HG02840 (cell line): ENCODE data around the gene CAPN13.

Experiments
- ATAC-seq: cut with Tn5 transposase; IDR thresholded peaks from one replicate; pipeline ENCODE4 v1.9.1; 2021; ENCODE audit warnings: mild to moderate bottlenecking, moderate library complexity, moderate number of reproducible peaks; ENCODE audit not compliant: unreplicated experiment, low FRiP score

The CAPN13 gene, protein sequence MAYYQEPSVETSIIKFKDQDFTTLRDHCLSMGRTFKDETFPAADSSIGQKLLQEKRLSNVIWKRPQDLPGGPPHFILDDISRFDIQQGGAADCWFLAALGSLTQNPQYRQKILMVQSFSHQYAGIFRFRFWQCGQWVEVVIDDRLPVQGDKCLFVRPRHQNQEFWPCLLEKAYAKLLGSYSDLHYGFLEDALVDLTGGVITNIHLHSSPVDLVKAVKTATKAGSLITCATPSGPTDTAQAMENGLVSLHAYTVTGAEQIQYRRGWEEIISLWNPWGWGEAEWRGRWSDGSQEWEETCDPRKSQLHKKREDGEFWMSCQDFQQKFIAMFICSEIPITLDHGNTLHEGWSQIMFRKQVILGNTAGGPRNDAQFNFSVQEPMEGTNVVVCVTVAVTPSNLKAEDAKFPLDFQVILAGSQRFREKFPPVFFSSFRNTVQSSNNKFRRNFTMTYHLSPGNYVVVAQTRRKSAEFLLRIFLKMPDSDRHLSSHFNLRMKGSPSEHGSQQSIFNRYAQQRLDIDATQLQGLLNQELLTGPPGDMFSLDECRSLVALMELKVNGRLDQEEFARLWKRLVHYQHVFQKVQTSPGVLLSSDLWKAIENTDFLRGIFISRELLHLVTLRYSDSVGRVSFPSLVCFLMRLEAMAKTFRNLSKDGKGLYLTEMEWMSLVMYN

GRCh38 chr2:30807249-30807648 lies at the start of gene CAPN13:
CAPN13 (minus strand) TSS chr2:30807446; CDS start chr2:30787325, 20,121 bp downstream.
- ATAC-seq, result no peak

DNA sequence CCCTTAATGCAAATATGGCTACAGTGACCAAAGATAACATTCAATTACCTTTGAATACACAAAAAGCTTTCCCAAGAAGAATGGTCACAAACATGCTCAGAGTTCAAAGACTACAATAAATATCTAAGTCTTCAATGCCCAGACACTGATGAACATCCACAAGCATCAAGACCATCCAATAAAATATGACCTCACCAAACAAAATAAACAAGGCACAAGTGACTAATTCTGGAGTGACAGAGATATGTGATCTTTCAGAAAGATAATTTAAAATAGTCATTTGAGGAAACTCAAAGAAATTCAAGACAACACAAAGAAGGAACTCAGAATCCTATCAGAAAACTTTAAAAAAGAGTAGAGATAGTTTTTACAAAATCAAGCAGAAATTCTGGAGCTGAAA lies 40.6 kb upstream of the CAPN13 start:
- ATAC-seq, result no peak

DNA sequence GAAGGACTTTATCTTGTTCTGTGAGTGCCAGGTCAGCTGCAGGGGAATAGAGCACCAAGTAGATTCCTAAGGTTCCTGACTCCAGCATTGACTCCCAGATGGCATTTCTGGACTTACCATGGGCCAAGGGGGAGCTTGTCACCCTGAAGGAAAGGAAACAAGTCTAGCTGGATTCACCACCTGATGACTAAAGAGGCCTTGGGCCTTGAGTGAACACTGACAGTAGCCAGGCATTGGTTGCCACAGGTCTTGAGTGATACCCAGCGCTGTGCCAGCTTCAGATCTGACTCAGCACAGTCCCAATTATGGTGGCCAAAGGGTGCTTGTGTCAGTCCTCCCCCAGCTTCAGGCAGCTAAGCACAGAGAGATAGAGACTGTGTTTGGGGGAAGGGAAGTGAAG lies 40.1 kb upstream of the CAPN13 start:
- no peak for ATAC-seq

DNA sequence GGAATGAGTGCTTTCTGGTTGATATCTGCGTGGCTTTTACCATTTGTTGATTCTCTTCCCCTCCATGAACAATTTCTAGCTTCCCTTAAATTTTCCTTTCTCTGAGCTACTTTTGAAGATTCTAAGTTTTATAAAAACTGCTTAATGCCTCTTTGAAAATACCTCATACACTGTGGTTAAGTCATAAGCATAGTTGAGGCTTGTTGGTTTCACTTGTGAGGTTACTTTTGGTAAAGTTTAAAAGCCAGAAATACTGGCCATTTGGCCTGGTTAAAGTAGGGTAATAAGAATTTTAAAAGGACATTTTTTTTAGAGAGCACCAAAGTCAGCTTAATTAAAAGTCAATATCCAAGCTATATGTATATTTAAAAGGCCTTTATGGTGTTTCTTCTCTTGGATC lies 21.3 kb upstream of the CAPN13 start:
- ATAC-seq, result no peak

DNA sequence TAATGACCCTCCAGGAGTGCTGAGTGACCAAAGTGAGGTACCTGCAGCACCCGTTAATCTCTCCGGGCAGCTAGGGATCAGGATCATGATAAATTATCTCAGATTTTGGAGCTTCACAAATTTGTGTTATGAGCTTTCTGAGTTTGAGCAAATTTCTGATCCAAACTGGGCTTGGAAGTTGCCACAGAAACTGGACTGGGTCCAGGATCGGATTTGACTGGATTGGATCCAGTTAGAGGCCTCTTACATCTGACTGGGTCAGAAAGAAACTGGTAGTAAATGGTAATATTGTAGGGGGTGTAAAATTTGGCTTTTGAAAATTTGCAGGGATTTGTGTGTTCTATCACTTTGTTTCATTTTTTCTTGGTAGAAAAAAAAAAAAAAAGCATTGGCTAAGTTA lies 19.7 kb upstream of the CAPN13 start:
- no peak for ATAC-seq

- no peak for ATAC-seq
These were observed 19.2 kb upstream of the CAPN13 start for GRCh38 chr2:30826481-30826880.

- ATAC-seq, result no peak
These were observed 16.2 kb upstream of the CAPN13 start for GRCh38 chr2:30823452-30823851.

DNA sequence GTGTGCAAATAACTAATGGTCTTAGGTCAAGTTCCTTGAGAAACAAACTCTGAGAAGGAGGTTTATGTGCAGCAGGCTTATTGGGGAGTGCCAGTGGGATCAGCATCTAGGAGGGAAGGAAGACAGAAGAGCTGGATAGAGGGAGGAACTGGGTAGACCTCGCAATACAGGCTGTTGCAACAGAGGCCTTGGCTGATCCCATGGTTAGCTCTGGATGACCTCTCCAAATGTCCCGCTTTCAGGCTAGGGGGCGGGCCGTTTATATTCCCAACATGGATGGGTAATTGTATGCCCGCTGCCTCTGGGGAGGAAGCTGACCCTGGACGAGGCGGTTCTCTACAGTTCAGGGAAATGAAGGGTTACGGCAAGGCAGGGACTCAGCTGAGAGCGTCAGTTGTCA lies 14.7 kb upstream of the CAPN13 start:
- ATAC-seq, result no peak

GRCh38 chr2:30820381-30821055 lies 13.3 kb upstream of the CAPN13 start:
- no peak for ATAC-seq

GRCh38 chr2:30809938-30810337 lies 2.7 kb upstream of the CAPN13 start:
- no peak for ATAC-seq

- no peak for ATAC-seq
These were observed 1.4 kb upstream of the CAPN13 start for GRCh38 chr2:30808695-30809094.

DNA sequence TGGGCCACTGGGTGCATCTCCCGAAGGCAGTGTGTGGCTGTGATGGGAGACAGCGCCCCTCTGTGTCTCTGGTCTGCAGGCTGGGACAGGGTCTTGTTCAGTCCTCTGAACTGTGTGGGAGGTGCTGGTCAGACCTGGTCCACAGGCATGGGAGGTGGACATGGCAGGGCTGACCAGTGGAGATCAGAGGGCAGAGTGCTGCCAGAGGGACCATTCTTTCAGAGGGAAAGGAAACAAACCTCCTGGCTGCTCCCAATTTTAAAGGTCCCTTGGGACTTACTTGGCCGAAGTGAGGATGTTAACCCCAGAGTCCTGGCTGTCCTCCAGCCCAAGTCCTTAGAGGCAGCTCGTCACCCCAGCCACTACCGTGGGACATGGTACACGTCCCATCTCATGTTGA lies 4.0 kb downstream of the CAPN13 start:
- ATAC-seq, result no peak

DNA sequence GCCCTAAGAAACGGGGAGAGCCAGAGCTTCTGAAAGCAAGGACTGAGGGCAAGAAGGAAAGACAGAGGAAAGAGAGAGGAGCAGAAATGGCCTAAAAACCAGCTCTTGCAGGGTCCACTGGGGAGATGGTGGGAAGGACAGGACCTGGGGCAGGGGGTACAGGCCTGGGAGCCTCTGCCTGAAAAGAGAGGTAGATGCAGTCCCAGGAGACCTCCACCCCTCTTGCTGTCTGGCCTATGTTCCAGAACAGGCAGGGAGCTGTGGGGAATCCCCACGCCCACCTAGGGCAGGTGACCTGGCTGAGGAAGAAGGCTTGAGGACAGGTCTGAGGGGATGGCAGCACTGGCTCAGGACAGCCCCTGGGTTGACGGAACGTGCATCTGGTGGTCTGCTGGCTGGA lies 4.6 kb downstream of the CAPN13 start:
- ATAC-seq, result no peak

DNA sequence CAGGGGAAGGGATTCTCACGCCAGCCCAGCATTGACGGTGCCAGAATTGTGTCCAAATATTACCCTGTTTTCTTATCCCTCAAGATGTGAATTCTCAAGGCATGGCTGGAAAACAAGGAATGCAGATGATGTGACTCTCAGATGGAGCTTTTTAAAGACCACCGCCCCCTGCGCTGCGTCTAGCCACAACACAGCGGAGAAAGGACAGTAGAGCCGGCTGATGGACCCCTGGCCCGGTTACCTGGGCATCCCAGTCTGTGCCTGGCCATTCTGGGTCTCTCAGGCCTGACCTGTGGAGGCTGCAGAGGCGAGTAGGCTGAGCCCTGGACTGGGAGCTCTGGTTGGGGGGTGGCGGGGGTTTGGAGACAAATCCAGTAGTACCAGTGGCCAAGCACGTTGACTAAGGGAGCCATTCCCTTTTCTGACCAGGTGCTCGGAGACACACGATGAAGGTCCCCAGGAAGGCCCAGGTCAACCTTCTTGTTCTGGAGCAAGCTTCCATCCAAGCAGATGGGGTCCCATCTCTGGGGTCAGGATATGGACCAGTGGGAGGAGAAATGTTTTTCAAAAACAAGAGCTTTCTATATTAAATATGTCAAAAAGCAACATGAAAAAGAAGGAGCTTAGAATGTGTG lies 5.3 kb downstream of the CAPN13 start:
- no peak for ATAC-seq

GRCh38 chr2:30800159-30800558 lies 7.1 kb downstream of the CAPN13 start:
- ATAC-seq, result no peak

DNA sequence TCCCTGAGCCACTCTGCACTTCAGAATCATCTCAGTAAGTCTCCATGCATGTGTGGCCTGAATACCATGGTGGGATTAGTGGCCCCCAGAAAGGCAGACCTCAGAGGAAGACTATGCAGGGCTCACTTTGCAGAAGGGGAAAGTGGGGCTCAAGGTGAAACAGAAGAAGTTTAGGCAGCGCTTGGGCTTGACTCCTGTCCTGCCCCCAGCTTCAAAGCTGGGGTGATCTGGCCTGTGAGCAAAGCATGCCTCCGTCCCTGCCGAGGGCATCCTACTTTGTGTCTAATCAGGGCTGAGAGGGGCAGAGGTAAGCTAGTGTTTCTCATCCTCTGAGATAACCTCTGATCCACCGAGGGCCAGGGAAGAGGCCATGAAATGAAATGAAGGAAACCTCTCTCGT lies 7.9 kb downstream of the CAPN13 start:
- ATAC-seq, result no peak

DNA sequence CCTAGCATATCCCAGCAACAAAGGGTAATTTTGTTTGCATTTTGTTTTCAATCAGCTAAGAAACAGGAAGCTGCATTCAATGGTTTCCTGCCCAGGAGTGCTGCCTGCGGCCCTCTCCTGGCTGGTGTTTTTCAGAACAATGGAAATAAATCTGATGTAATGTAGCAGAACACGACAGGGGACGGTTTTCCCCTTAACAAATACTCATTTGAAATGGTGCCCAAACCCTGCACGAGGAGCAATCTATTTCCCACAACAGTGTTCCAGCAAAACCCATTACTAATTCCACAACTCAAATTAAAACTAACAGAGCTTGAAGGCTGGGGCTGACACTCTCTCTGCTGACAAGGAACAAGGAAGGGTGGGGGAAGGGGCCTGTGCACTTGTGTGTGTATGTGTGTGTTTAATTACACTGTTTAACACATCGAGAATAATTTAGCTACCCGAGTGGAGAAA lies 8.7 kb downstream of the CAPN13 start:
- no peak for ATAC-seq

DNA sequence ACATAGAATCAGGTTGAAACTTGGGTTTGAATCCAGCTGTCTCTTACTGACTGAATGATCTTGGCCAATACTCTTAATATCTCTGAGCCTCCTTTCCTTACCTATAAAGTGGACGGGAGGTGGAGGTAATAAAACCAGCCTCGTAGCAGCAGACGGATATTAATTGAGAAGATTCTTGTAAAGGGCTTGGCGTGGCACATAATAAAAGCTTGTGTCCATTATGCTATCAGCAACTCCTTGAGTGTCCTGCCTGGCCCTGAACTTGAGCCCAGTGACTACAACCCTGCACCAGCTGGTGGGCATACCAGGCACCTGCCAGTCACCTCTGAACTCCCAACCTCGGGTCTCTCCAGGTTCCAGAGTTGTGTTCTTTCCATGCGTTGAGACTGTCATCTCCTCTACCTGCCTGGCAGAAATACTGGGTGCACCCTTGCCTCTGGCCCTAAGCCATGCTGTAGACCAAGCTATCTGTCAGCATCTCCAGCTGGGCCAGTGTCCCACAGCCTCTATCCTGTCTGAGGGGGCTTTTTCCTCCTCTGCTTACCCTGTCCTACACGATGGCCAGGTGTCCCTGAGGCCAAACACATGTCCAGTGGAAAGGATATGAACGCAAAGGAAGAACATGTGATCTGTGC lies 9.7 kb downstream of the CAPN13 start:
- ATAC-seq, result no peak

DNA sequence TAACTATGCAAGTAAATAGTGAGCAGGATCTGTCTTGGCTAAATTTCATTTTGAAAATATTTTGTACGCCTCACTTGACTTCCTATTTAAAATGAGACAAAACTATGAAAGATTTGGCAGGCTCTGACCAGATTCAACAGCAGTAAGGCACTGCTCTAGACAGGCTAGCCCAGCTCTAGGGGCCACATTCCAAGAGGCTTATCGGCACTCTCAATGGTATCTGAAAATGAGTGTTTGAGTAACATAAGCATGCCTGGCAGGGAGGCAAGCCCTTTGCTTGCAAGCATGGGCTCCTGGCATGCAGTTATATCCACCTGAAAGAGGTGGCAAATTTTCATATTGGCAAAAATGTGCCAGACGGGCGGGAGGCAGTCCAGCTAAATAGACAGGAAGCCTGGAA lies 10.5 kb downstream of the CAPN13 start:
- no peak for ATAC-seq

DNA sequence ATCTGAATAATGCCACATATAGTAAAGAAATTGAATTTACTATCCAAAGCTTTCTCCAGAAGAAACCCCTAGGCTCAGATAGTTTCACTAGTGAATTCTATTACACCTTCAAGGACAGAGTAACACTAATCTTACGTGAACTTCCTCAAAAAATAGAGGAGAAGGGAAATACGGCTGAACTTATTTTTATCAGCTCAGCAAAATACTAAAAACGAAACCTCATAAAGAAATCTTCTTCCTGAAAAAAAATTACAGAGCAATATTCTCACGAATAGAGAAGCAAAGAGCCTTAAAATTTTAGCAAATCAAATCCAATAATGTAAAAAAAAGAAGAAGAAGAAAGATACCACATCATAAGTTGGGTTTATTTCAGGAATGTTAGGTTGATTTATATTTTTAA lies 14.7 kb downstream of the CAPN13 start:
- no peak for ATAC-seq

- ATAC-seq, result no peak
These were observed 16.4 kb downstream of the CAPN13 start for GRCh38 chr2:30790879-30791278.
